Activated naive CD4-positive, alpha-beta T cell treated with anti-CD3 and anti-CD28 coated beads, Interleukin-2, amount 10 ng/mL, durations not matched to agents 5 hours and 36 hours (primary cell): Measurements from ENCODE around the gene NDUFA6. TPM values are rescaled to one million over a fixed set of nuclear protein-coding genes. Genes with fewer than 3 reads are reported as not detected.

Source experiments
- total RNA-seq, 2 experiments: library from RNA; stranded (reverse); gene quantifications; one replicate each; pipeline ENCODE4 v1.2.3, GENCODE V29; 2021

The NDUFA6 gene
- 10 to 100 TPM; 70.6 to 72.1 TPM for total RNA-seq

DNA sequence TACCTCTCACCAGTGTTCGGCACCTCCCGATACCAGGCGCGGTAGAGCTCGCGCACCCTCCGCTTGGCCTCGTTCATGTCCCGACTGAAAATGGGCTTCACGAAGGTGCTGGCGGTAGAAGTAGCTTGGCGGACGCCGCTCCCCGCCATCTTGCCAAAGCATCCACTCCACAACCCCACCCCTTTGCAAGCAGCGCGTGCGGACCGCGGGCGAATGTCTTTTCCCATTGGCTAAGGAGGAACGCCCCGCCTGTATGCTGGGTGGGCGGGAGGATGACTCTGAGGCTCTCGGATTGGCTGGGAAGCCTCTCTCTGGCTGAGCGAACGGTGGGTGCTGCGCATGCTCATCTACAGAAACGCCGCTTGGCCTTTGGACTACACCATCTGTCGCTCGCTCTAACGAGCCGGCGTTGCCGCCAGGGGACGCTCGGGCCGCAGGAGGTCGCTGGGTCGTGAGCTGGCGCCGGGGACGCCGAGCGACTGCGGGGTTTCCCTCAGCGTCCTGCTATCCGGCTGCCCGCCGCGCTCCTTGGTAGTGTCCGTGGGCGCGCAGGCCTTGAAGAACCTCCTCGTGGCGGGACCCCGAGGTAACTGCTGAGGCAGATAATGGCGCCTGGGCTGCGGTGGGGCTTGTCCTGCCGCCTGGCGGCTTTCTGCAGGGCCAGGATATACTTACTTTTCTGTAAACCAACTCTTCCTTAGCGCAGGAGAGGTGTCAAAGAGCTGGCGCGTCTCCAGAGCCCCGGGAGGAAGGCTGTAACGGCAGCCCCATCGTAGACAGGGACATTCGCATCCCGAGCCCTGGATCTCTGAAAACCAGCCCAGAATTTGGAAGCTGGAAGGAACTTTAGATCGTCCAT is at the start of gene NDUFA6:
Gene NDUFA6 (minus strand): TSS at position 177 of the 859 bp plus-strand sequence. CDS start 28 bp downstream, at position 149.

DNA sequence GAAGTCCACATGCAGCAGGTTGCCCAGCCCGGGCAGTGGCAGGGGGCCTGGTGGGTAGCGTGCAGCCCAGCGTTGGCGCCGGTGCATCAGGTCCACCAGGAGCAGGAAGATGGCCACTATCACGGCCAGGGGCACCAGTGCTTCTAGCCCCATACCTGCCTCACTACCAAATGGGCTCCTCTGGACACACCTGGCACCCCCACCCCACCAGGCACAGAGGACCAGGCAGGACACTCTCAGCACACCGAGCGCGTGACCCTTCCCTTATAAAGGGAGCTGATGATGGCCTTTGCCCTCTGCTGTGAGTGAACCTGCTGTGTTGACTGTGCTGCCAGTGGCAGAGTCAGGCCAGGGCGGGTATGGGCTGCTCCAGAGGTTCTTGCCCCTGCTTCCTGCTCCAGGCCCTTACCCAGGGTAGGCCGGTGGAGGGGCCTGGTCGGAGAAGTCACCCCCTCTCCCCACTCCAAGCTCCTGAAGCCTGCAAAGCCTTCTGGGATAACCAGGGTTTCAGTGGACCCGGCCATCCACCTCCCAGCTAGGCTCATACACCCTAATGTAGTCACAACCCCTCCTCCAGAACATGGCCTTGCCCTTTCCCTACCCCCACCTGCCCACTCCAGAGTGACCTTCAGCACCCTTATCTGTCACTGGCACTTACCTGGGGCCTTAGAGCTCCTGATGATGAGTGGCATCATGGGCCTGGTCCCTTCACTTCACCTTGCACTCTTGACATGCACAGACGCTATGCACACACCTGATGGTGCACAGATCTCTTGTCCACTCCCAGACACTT is 40.3 kb upstream of the NDUFA6 start, which contains the start of gene CYP2D6:
Gene CYP2D6 (minus strand): TSS at position 172 of the 793 bp plus-strand sequence. CDS start 19 bp downstream, at position 153.

DNA sequence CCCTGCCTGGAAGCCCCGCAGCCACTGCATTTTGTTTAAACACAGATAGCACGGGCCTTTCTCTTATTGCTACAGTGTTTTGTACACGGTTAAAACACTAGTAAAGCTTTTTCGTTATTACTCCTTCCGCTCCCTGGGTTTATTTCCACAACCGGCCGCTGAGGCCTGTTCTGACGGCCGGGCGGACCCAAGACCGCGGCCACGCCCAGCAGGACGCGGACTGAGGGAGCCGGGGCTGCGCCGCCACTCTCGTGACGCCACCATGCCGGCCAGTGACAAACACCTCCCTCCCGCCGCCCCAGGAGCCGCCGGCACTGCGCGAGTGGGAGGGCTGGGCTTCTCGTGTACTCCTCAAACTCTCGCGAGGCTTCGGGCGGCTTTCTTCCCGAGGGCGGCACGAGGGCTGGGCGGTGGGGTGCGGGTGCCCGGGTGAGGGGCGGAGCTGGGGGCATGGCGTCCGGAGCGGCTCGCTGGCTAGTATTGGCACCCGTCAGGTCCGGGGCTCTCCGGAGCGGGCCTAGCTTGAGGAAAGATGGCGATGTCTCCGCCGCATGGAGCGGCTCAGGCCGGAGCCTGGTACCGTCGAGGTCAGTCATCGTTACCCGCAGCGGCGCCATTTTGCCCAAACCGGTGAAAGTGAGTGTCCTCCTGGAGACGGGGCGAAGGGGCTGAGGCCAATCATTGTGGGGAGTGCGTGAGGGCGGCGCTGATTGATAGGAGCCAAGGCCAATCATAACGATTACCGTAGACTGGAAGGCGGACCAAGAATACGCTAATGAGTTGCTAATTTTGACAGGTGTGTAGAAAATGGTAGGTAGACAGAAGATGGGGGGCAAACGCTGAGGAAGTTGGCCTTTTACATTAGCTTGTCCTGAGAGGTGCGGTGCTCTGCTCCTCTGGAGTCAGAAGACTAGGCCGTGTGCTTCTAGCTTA is 11.0 kb downstream of the NDUFA6 start, which contains the start of gene SMDT1:
Gene SMDT1 (plus strand): TSS at position 382 of the 933 bp plus-strand sequence. CDS start 69 bp downstream, at position 451.

DNA sequence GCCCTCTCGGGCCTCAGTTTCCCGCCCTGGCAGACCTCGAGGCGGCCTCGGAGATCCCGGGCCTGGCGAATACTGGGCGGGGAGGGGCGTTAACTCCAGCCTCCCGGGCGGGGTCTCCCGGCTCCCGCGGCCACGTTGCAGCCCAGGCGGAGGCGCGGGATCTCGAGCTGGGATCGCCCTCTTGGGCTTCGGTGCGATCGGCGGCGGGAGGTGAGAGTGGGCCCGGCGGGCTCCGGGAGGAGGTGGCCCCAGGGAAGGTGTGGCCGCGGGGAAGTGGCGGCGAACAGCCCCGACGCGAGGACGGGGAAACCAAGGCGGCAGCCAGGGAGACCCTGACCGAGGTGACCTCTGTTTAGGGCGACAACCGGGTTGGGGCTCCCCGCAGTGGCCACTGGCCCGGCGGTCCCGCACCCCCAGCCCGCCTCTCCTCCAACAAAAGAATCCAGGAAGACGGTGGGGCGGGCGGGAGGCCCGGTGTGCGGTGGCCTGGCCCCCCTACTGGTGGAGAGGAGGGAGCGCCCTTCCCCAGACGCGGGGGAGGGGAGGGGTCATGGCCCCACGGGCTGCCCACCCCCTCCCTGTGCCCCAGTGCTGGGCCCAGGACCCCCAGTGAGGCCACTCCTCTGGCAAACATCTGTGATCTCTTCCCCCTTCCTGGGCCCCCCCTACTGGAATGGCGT is 16.3 kb downstream of the NDUFA6 start, which contains the start of gene PHETA2:
Gene PHETA2 (plus strand): TSS at position 117 of the 680 bp plus-strand sequence. CDS start 3,046 bp downstream, outside the sequence.

DNA sequence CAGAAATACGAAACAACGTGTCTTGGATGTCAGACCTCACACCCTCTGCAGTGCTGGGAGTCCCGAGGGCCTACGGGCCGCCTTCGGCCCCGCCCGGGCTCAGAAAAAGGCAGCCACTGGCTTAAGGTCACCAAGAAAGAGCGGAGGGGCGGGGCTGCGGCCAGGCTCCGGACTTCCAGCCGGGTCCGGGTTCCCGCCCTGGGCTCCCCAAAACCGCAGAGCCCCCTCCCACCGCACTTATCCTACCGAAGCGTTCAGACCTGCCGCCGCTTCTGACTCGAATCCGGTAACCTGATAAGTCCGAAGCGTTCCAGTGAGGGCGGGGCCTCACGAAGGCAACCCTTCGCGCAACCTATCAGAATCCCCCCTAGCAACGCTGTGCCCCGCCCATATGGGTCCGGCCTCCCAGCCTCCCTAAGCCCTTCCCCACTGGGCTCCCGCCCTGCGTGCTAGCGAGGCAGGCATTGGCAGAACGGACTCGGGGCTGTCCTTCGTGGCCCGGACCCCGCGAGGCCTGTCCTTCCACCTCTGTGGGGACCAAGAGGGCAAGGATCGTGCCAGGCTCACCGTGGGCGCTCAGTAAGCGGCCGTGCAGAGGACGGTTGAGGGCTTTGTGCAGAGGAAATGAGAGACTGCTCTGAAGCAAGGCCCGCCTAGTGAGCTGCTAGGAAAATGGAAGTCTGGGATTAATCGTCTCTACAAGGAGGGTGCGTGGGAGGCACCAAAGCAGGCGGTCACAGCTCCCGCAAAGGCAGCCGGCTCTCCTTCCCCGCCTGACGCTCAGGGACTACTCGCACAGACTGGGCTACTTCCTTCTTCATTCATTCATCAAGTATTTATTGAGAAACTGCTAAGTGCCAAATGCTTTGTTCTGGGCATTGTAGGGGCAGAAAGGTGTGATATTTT is 19.8 kb downstream of the NDUFA6 start, which contains the start of gene NAGA:
Gene NAGA (minus strand): TSS at position 296 of the 906 bp plus-strand sequence. CDS start 515 bp downstream, outside the sequence.

Other genes starting within 250 kb of the NDUFA6 start
- gene SHISA8, start 175.7 kb downstream of the NDUFA6 start, total RNA-seq, result under 1 TPM in 1 of 2 experiments, not detected in 1; 0.18 TPM
- 1 to 10 TPM; 1.5 to 1.9 TPM for gene TNFRSF13C, start 164.0 kb downstream of the NDUFA6 start, total RNA-seq
- gene CENPM, start 143.6 kb downstream of the NDUFA6 start, total RNA-seq, result 10 to 100 TPM; 65.7 to 69.3 TPM
- gene SEPTIN3, start 121.3 kb downstream of the NDUFA6 start, total RNA-seq, result 1 to 10 TPM; 1.9 to 2.1 TPM
- 1 to 10 TPM; 1.7 to 1.9 TPM for gene WBP2NL, start 92.0 kb downstream of the NDUFA6 start, total RNA-seq
- 10 to 100 TPM; 21.1 to 21.2 TPM for gene NAGA, start 20.0 kb downstream of the NDUFA6 start, total RNA-seq
- gene PHETA2, start 16.5 kb downstream of the NDUFA6 start, total RNA-seq, result 1 to 10 TPM; 2.6 to 2.8 TPM
- gene SMDT1, start 11.1 kb downstream of the NDUFA6 start, total RNA-seq, result 100 to 1,000 TPM; 120 to 134 TPM
- 1 to 10 TPM; 3.4 to 3.7 TPM for gene CYP2D6, start 40.0 kb upstream of the NDUFA6 start, total RNA-seq
- 10 to 100 TPM; 84.2 to 90.7 TPM for gene TCF20, start 179.9 kb upstream of the NDUFA6 start, total RNA-seq